PFSK-1 (cell line): ENCODE results near the gene GRWD1.

ENCODE experiments used
- POLR2AphosphoS5 ChIP-seq: IDR thresholded peaks from 2 replicates; pipeline ENCODE4 v1.6.1; 2012; ENCODE audit warnings: low read depth, mild to moderate bottlenecking, control low read depth, low read length, moderate library complexity
- REST ChIP-seq, 2 experiments: IDR thresholded peaks; 2 replicates each; pipeline versions ENCODE4 v1.6.1 to v1.8.0; 2011 to 2012; ENCODE audit warnings: low read depth in 2 of 2, low read length in 2 of 2, control low read depth in 1 of 2, inconsistent platforms in 1 of 2, mild to moderate bottlenecking in 1 of 2, moderate library complexity in 1 of 2; ENCODE audit not compliant: insufficient read depth in 1 of 2
- SIN3A ChIP-seq: IDR thresholded peaks from 2 replicates; pipeline ENCODE4 v1.6.1; 2012; ENCODE audit warnings: mild to moderate bottlenecking, low read length, moderate library complexity, borderline replicate concordance; ENCODE audit not compliant: insufficient read depth

GRCh38 chr19:48398102-48398374 lies 47.7 kb upstream of the GRWD1 start:
- TF ChIP-seq POLR2AphosphoS5 = no peak
- no peak for TF ChIP-seq SIN3A
- no peak for TF ChIP-seq REST (IDR thresholded peaks at IDR 0.05; ENCODE audit: insufficient read depth in 1 of 2, low read depth in 2 of 2, low read length in 2 of 2)
